NCI-H2227 (cell line): Measurements from ENCODE around the gene DTX2.
"Not testable (repeated sequence)": the region's sequence is repeated elsewhere in the genome, so short reads cannot be mapped to it uniquely, and the experiment has no call there.

Source experiments
- DNase-seq: peaks from one replicate; lab custom pipeline; 2025; ENCODE audit not compliant: unreplicated experiment; lab: John Stamatoyannopoulos, UW

DTX2 gene

GRCh38 chr7:76461464-76462101, at the start of gene DTX2:
Gene DTX2 (plus strand): TSS chr7:76461709. CDS start chr7:76480510, 18,801 bp downstream.
- not testable (repeated sequence) for DNase-seq

GRCh38 chr7:76412249-76412648, 49.3 kb upstream of the DTX2 start:
- DNase-seq, result no peak

GRCh38 chr7:76417654-76418310, 43.7 kb upstream of the DTX2 start:
- not testable (repeated sequence) for DNase-seq

- not testable (repeated sequence) for DNase-seq
Measured at GRCh38 chr7:76421097-76421496, 40.4 kb upstream of the DTX2 start.

- no peak for DNase-seq
Measured at GRCh38 chr7:76423666-76424412, 37.7 kb upstream of the DTX2 start.

- no peak for DNase-seq
Measured at GRCh38 chr7:76424413-76425111, 36.9 kb upstream of the DTX2 start, which contains the start of gene ZP3. Gene ZP3 (plus strand): TSS chr7:76424950. CDS start chr7:76424965, 15 bp downstream.

- DNase-seq, result no peak
Measured at GRCh38 chr7:76425156-76425555, 36.4 kb upstream of the DTX2 start.

- DNase-seq, result not testable (repeated sequence)
Measured at GRCh38 chr7:76425558-76425957, 36.0 kb upstream of the DTX2 start.

GRCh38 chr7:76426246-76426645, 35.3 kb upstream of the DTX2 start:
- no peak for DNase-seq

- no peak for DNase-seq
Measured at GRCh38 chr7:76427635-76428034, 33.9 kb upstream of the DTX2 start.

GRCh38 chr7:76428149-76428823, 33.2 kb upstream of the DTX2 start:
- DNase-seq, result no peak

- DNase-seq, result no peak
Measured at GRCh38 chr7:76428868-76429805, 32.4 kb upstream of the DTX2 start.

GRCh38 chr7:76430211-76430610, 31.3 kb upstream of the DTX2 start:
- DNase-seq, result no peak

GRCh38 chr7:76430836-76431235, 30.7 kb upstream of the DTX2 start:
- no peak for DNase-seq

- DNase-seq, result peak; percentile 68
Measured at GRCh38 chr7:76437873-76438272, 23.6 kb upstream of the DTX2 start.

- DNase-seq, result not testable (repeated sequence)
Measured at GRCh38 chr7:76439120-76439888, 22.2 kb upstream of the DTX2 start.

GRCh38 chr7:76440404-76440803, 21.1 kb upstream of the DTX2 start:
- DNase-seq, result not testable (repeated sequence)

- not testable (repeated sequence) for DNase-seq
Measured at GRCh38 chr7:76441792-76442191, 19.7 kb upstream of the DTX2 start.
